Upper lobe of left lung (tissue), 4 donors: ENCODE measurements around the gene NID2.

Experiments
- POLR2A ChIP-seq, 4 donors: fragments of 450-650 bp; IDR thresholded peaks; one replicate each; pipeline ENCODE4 v1.5.1; 2016 to 2017; ENCODE audit warnings: antibody characterized with exemption in 4 of 4, mild to moderate bottlenecking in 2 of 4
- POLR2AphosphoS5 ChIP-seq, 2 donors: sonication (generic); formaldehyde crosslinking; IDR thresholded peaks; one replicate each; pipeline ENCODE4 v1.5.1; 2017; ENCODE audit warnings: antibody characterized with exemption in 2 of 2
- TF ChIP-seq, protein P1 (sequence below), 6 experiments: fragments of 450-650 bp in 4 of 6; fragments of 200-600 bp in 2 of 6; sonication (generic) in 2 of 6; IDR thresholded peaks; one replicate each; pipeline ENCODE4 v1.5.1; 2016 to 2019; ENCODE audit warnings: antibody characterized with exemption in 6 of 6

DNA sequence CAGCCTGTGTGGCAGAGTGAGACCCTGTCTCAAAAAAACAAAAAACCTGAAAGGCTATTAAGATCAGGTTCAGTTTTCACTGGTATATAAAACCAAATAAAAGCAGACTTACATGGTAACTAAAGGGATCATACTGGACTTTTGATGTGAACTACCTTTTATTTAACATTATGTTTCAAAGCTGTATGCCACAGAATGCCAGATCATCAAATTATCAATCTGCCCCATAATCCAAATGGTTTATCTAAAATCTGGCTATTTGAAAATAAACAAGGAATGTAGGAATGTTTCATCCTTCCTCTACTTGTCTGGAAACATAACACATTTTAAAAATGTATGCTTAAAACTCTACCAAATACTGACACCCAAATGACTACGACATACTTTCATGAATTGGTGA is 14.2 kb downstream of the NID2 start:
- TF ChIP-seq, protein P1, sequence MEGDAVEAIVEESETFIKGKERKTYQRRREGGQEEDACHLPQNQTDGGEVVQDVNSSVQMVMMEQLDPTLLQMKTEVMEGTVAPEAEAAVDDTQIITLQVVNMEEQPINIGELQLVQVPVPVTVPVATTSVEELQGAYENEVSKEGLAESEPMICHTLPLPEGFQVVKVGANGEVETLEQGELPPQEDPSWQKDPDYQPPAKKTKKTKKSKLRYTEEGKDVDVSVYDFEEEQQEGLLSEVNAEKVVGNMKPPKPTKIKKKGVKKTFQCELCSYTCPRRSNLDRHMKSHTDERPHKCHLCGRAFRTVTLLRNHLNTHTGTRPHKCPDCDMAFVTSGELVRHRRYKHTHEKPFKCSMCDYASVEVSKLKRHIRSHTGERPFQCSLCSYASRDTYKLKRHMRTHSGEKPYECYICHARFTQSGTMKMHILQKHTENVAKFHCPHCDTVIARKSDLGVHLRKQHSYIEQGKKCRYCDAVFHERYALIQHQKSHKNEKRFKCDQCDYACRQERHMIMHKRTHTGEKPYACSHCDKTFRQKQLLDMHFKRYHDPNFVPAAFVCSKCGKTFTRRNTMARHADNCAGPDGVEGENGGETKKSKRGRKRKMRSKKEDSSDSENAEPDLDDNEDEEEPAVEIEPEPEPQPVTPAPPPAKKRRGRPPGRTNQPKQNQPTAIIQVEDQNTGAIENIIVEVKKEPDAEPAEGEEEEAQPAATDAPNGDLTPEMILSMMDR (IDR thresholded peaks at IDR 0.05), result no peak
- TF ChIP-seq POLR2A (IDR thresholded peaks at IDR 0.05), result no peak
- TF ChIP-seq POLR2AphosphoS5 (IDR thresholded peaks at IDR 0.05), result no peak
